PC-3 (cell line): ENCODE measurements around the gene PKP3. TPM values are rescaled to one million over a fixed set of nuclear protein-coding genes. Genes with fewer than 3 reads are reported as not detected.

Experiments
- ATAC-seq: fragments of 200-7000 bp; cut with Tn5 transposase; 2 replicates; pipeline ENCODE4 v1.9.1; 2020; ENCODE audit warnings: mild to moderate bottlenecking, moderate library complexity
- BruUV-seq: library from RNA; stranded (reverse); fragments of 400-500 nt; replicated peaks from 2 replicates; lab custom pipeline; 2021; lab: Mats Ljungman, UMichigan
- CTCF ChIA-PET: fragments of 300-600 bp; sonication (Branson Sonifier 250); formaldehyde crosslinking; loops from one replicate; lab custom pipeline; 2022; ENCODE audit warnings: antibody characterized with exemption; lab: Charles Lee
- POLR2A ChIA-PET: fragments of 300-600 bp; sonication (Branson Sonifier 250); formaldehyde crosslinking; loops from one replicate; lab custom pipeline; 2022; ENCODE audit warnings: antibody characterized with exemption; ENCODE audit not compliant: unreplicated experiment; lab: Charles Lee
- DNase-seq: peaks from one replicate; pipeline ENCODE4 v3.0.0-alpha.2; 2015
- H2AFZ ChIP-seq: fragments of 300-600 bp; sonication (generic); 2 replicates; pipeline ENCODE4 v1.6.0; 2016; ENCODE audit warnings: antibody characterized with exemption, low read length
- H3F3A ChIP-seq: fragments of 300-600 bp; sonication (generic); one replicate; pipeline ENCODE4 v1.6.0; 2017; ENCODE audit warnings: antibody characterized with exemption, low read length, control low read depth, mild to moderate bottlenecking; ENCODE audit not compliant: unreplicated experiment
- H3K27ac ChIP-seq: fragments of 300-600 bp; sonication (generic); 2 replicates; pipeline ENCODE4 v1.5.1; 2016; ENCODE audit warnings: mild to moderate bottlenecking, low read length
- H3K27me3 ChIP-seq: fragments of 300-600 bp; sonication (generic); 2 replicates; pipeline ENCODE4 v1.6.1; 2016; ENCODE audit warnings: low read length, mixed read lengths
- H3K36me3 ChIP-seq: fragments of 300-600 bp; sonication (generic); 2 replicates; pipeline ENCODE4 v1.6.1; 2016; ENCODE audit warnings: low read depth, mixed run types, low read length, mixed read lengths
- H3K4me1 ChIP-seq: fragments of 300-600 bp; sonication (generic); 2 replicates; pipeline ENCODE4 v1.5.1; 2016; ENCODE audit warnings: low read length; ENCODE audit not compliant: insufficient read depth
- H3K4me2 ChIP-seq: fragments of 300-600 bp; sonication (generic); 2 replicates; pipeline ENCODE4 v1.6.0; 2016; ENCODE audit warnings: low read length
- H3K4me3 ChIP-seq: fragments of 300-600 bp; sonication (generic); 2 replicates; pipeline ENCODE4 v1.5.1; 2016; ENCODE audit warnings: mild to moderate bottlenecking, low read length, mixed read lengths
- H3K79me2 ChIP-seq: fragments of 300-600 bp; sonication (generic); 2 replicates; pipeline ENCODE4 v1.6.1; 2017; ENCODE audit warnings: low read length, mixed read lengths
- H3K9ac ChIP-seq: fragments of 300-600 bp; sonication (generic); 2 replicates; pipeline ENCODE4 v1.6.0; 2016; ENCODE audit warnings: mild to moderate bottlenecking, low read length
- H3K9me2 ChIP-seq: fragments of 300-600 bp; sonication (generic); replicated peaks from 2 replicates; pipeline ENCODE4 v1.6.1; 2016; ENCODE audit warnings: mixed run types, low read length, mixed read lengths
- H3K9me3 ChIP-seq: fragments of 300-600 bp; sonication (generic); 2 replicates; pipeline ENCODE4 v1.6.1; 2016; ENCODE audit warnings: low read length, mixed read lengths
- H4K20me1 ChIP-seq: fragments of 300-600 bp; sonication (generic); 2 replicates; pipeline ENCODE4 v1.6.1; 2016; ENCODE audit warnings: low read length, mixed read lengths
- EZH2 ChIP-seq: fragments of 300-600 bp; sonication (generic); IDR thresholded peaks from one replicate; pipeline ENCODE4 v1.6.1; 2017; ENCODE audit warnings: antibody characterized with exemption, mild to moderate bottlenecking, low read length; ENCODE audit not compliant: unreplicated experiment
- EZH2phosphoT487 ChIP-seq: fragments of 300-600 bp; sonication (generic); IDR thresholded peaks from 2 replicates; pipeline ENCODE4 v1.6.1; 2018; ENCODE audit warnings: mild to moderate bottlenecking, antibody characterized with exemption, low read length, borderline replicate concordance
- intact Hi-C: fragments of 100-400 bp; cut with micrococcal nuclease; formaldehyde crosslinking; loops from 2 replicates; pipeline ENCODE4 v1.9.0; 2023
- total RNA-seq: library from RNA; depleted of rRNA; stranded (reverse); fragments of >200 nt; gene quantifications from 2 replicates; pipeline ENCODE4 v1.2.3, GENCODE V29; 2014
- TF ChIP-seq, protein P1 (sequence below): fragments of 300-600 bp; sonication (generic); conservative IDR thresholded peaks from 2 replicates; pipeline ENCODE4 v1.5.1; 2017; ENCODE audit warnings: antibody characterized with exemption, low read depth, mild to moderate bottlenecking, low read length

PKP3 gene
- total RNA-seq, 1 experiment from 2014 or later: 218 TPM

DNA sequence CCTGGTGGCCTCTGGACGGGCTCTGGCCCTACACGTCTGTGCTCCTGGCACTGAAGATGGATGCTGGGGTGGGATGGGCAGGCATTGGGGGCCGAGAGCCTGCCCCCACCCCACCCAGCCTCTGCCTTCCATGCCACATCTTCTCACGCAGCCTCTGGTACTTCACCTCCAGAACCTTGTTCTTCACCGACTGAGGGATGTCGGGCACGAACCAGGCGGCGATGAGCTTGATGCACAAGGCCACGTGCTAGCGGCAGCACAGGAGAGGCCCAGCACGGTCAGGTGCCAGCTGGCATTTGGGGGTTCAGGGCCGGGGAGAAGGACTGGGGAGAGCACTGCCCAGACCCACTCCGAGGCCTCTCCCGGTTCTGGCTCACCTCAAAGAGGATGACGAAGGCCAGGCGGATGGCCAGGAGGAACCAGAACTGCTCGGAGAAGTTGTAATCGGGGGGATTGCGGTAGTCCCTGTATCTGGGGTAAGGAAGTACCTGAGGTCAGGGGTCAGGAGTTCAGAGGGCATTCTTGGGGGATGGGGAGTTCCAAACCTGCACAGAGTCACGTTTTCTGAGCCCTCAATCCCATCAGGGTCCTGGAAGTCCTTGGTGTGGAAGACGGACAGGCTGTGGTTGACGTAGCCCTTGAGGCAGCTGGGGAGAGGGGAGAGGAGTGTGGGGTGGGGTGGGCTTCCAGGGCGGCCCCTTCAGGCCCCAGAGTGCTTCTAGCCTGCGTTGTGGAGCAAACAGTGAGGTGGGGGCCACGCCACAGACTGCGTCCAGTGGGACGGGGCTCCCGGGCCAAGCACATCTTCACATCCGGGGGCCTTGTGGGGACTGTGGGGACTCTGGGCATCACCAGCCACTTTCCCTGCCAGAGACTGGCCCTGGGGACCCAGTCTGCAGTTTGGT is 24.6 kb downstream of the PKP3 start:
- Histone ChIP-seq H3K4me2 (no peak overlapping the region), H3K9ac (no peak overlapping the region), H2AFZ (no peak overlapping the region), H3K79me2 (peaks cover 22% of the 10 kb centered on the region), H3K27ac (no peak overlapping the region), H4K20me1 (no peaks in the 10 kb centered on the region), H3K4me1 (peaks cover 27% of the 10 kb centered on the region), H3K9me2 (no peaks in the 10 kb centered on the region), H3K9me3 (no peaks in the 10 kb centered on the region), H3K36me3 (no peaks in the 10 kb centered on the region), H3K4me3 (no peak overlapping the region), H3K27me3 (no peaks in the 10 kb centered on the region), H3F3A (no peaks in the 10 kb centered on the region)
- TF ChIP-seq EZH2 (no peak), EZH2phosphoT487 (no peak)
- TF ChIP-seq, protein P1, sequence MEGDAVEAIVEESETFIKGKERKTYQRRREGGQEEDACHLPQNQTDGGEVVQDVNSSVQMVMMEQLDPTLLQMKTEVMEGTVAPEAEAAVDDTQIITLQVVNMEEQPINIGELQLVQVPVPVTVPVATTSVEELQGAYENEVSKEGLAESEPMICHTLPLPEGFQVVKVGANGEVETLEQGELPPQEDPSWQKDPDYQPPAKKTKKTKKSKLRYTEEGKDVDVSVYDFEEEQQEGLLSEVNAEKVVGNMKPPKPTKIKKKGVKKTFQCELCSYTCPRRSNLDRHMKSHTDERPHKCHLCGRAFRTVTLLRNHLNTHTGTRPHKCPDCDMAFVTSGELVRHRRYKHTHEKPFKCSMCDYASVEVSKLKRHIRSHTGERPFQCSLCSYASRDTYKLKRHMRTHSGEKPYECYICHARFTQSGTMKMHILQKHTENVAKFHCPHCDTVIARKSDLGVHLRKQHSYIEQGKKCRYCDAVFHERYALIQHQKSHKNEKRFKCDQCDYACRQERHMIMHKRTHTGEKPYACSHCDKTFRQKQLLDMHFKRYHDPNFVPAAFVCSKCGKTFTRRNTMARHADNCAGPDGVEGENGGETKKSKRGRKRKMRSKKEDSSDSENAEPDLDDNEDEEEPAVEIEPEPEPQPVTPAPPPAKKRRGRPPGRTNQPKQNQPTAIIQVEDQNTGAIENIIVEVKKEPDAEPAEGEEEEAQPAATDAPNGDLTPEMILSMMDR: no peak
- CTCF ChIA-PET: no interaction called here
- POLR2A ChIA-PET: interaction anchor here (0.6 kb wide), 1 partner anchor 423 kb away, joined by 3 read pairs; no protein-coding TSS in a partner anchor
- ATAC-seq (no peak), DNase-seq (no peak)
- no TSS peak for BruUV-seq
- intact Hi-C loops: no loop called here

DNA sequence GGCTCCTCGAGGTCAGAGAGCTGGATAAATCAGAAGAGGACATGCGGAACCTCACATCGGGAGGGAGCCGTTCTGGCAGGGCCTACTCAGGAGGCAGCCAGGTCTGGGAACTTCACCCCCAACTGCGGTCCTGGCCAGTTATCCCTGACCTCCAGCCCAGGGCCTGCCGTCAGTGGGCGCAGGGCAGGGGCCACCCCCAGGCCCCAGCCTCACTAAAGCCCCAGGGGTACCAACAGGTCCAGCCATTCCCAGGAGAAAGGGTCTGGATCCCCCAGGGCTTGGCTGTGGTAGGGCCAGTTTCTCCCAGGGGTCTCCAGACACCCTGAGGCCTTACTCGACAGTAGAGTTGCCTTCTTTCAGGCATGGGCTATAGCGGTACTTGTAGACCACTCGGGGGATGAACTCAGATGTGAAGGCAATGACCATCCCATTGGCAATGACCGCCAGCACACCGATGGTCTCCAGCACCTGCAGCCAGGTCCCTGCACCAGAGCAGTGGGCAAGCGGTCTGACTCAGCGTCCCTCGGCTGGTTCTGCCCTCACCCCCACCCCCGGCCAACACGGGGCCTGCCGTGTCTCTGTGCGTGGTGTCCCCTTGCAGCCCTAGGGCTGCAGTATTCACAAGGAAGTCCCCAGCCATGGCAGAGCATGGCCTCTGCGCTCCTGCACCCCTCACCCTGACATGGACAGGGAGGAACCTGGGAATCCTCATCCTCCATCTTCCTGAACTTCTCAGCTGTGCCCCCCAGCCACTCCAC is 25.4 kb downstream of the PKP3 start:
- H3K27ac ChIP-seq: no peak overlapping the region
- ChIA-PET CTCF (no interaction called here), POLR2A (interaction anchor here (0.6 kb wide), 1 partner anchor 422 kb away, joined by 3 read pairs; no protein-coding TSS in a partner anchor)
- no peak overlapping the region for H3K4me3 ChIP-seq
- no peak for ATAC-seq
- no peak overlapping the region for H2AFZ ChIP-seq
- H3K79me2 ChIP-seq: peaks cover 19% of the 10 kb centered on the region
- no peaks in the 10 kb centered on the region for H3K27me3 ChIP-seq
- TF ChIP-seq, protein P1: no peak
- TF ChIP-seq EZH2phosphoT487 (no peak), EZH2 (no peak)
- H3K36me3 ChIP-seq: no peaks in the 10 kb centered on the region
- no peak for DNase-seq
- H3K9ac ChIP-seq: no peak overlapping the region
- H3K4me1 ChIP-seq: peaks cover 25% of the 10 kb centered on the region
- no TSS peak for BruUV-seq
- no peaks in the 10 kb centered on the region for H3F3A ChIP-seq
- no peak overlapping the region for H3K4me2 ChIP-seq
- H3K9me2 ChIP-seq: no peaks in the 10 kb centered on the region
- intact Hi-C loops: no loop called here
- no peaks in the 10 kb centered on the region for H4K20me1 ChIP-seq
- no peaks in the 10 kb centered on the region for H3K9me3 ChIP-seq
